Measurements from ENCODE around the gene DDI2.

The DDI2 gene

GRCh38 chr1:15579683-15580047 lies 37.6 kb upstream of the DDI2 start:
- POLR2A ChIA-PET, result interaction anchor here (0.6 kb wide), 1 partner anchor 24 kb away, joined by 3 read pairs; no protein-coding TSS in a partner anchor
- TF ChIP-seq, protein P1, sequence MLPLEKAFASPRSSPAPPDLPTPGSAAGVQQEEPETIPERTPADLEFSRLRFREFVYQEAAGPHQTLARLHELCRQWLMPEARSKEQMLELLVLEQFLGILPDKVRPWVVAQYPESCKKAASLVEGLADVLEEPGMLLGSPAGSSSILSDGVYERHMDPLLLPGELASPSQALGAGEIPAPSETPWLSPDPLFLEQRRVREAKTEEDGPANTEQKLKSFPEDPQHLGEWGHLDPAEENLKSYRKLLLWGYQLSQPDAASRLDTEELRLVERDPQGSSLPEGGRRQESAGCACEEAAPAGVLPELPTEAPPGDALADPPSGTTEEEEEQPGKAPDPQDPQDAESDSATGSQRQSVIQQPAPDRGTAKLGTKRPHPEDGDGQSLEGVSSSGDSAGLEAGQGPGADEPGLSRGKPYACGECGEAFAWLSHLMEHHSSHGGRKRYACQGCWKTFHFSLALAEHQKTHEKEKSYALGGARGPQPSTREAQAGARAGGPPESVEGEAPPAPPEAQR (tag by site-specific recombination; IDR thresholded peaks at IDR 0.05), result no peak
- TF ChIP-seq SP7 (tag by site-specific recombination; IDR thresholded peaks at IDR 0.05) (no peak), ZNF202 (tag by site-specific recombination; IDR thresholded peaks at IDR 0.05; ENCODE audit: borderline replicate concordance) (no peak), ZNF23 (tag by site-specific recombination; IDR thresholded peaks at IDR 0.05; ENCODE audit: borderline replicate concordance) (no peak), ZSCAN30 (tag by site-specific recombination; IDR thresholded peaks at IDR 0.05) (no peak), IKZF3 (tag by site-specific recombination; IDR thresholded peaks at IDR 0.05) (no peak), ZNF175 (tag by site-specific recombination; IDR thresholded peaks at IDR 0.05) (no peak), TSHZ1 (tag by site-specific recombination; IDR thresholded peaks at IDR 0.05; ENCODE audit: borderline replicate concordance) (no peak), ZNF221 (tag by site-specific recombination; IDR thresholded peaks at IDR 0.05; ENCODE audit: borderline replicate concordance) (no peak), ZNF792 (tag by site-specific recombination; IDR thresholded peaks at IDR 0.05) (no peak), ZNF433 (tag by site-specific recombination; IDR thresholded peaks at IDR 0.05; ENCODE audit: low read depth) (no peak), ZNF114 (tag by site-specific recombination; IDR thresholded peaks at IDR 0.05) (no peak)
- TF ChIP-seq, protein P2, sequence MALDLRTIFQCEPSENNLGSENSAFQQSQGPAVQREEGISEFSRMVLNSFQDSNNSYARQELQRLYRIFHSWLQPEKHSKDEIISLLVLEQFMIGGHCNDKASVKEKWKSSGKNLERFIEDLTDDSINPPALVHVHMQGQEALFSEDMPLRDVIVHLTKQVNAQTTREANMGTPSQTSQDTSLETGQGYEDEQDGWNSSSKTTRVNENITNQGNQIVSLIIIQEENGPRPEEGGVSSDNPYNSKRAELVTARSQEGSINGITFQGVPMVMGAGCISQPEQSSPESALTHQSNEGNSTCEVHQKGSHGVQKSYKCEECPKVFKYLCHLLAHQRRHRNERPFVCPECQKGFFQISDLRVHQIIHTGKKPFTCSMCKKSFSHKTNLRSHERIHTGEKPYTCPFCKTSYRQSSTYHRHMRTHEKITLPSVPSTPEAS (tag by site-specific recombination; IDR thresholded peaks at IDR 0.05), result no peak
- no peaks in the 10 kb centered on the region for H3K4me1 ChIP-seq (ENCODE audit: control insufficient read depth, insufficient read depth, low read length)
- CTCF ChIA-PET, result interaction anchor here (1.2 kb wide), 1 partner anchor 43 kb away, joined by 4 read pairs; no protein-coding TSS in a partner anchor
- H3K9me3 ChIP-seq (ENCODE audit: control insufficient read depth, insufficient read depth, low read depth, low read length), result no peaks in the 10 kb centered on the region
- H3K4me3 ChIP-seq (ENCODE audit: low read depth, low read length), result no peak overlapping the region
- H3K27ac ChIP-seq (ENCODE audit: extremely low read depth, low read depth, low read length), result no peak overlapping the region
- H3K36me3 ChIP-seq (ENCODE audit: control insufficient read depth in 2 of 2, insufficient read depth in 1 of 2, low read length in 2 of 2), result peaks cover 0 to 4% of the 10 kb centered on the region in 2 experiments; a peak in 2 of 3 replicates

- H3K27ac ChIP-seq (ENCODE audit: extremely low read depth, low read depth, low read length), result no peak overlapping the region
- H3K4me3 ChIP-seq (ENCODE audit: low read depth, low read length), result no peak overlapping the region
- POLR2A ChIA-PET, result no interaction called here
- no peaks in the 10 kb centered on the region for H3K36me3 ChIP-seq (ENCODE audit: control insufficient read depth in 2 of 2, insufficient read depth in 1 of 2, low read length in 2 of 2)
- CTCF ChIA-PET, result no interaction called here
- no peaks in the 10 kb centered on the region for H3K4me1 ChIP-seq (ENCODE audit: control insufficient read depth, insufficient read depth, low read length)
- no peaks in the 10 kb centered on the region for H3K9me3 ChIP-seq (ENCODE audit: control insufficient read depth, insufficient read depth, low read depth, low read length)
- TF ChIP-seq ZNF223 (tag by site-specific recombination; IDR thresholded peaks at IDR 0.05) (no peak), GLI4 (tag by site-specific recombination; IDR thresholded peaks at IDR 0.05) (no peak), ZNF830 (tag by site-specific recombination; IDR thresholded peaks at IDR 0.05; ENCODE audit: low read depth) (no peak), ZNF518A (tag by site-specific recombination; conservative IDR thresholded peaks at IDR 0.05; ENCODE audit: low read depth) (no peak), RBAK (tag by site-specific recombination; IDR thresholded peaks at IDR 0.05) (no peak), ZNF768 (tag by site-specific recombination; IDR thresholded peaks at IDR 0.05) (no peak), ZNF558 (tag by site-specific recombination; IDR thresholded peaks at IDR 0.05) (no peak), ZNF416 (tag by site-specific recombination; IDR thresholded peaks at IDR 0.05) (no peak), ZNF473 (tag by site-specific recombination; IDR thresholded peaks at IDR 0.05) (no peak), ZNF423 (tag by site-specific recombination; IDR thresholded peaks at IDR 0.05) (no peak), OSR2 (tag by site-specific recombination; IDR thresholded peaks at IDR 0.05) (no peak), ZNF10 (tag by site-specific recombination; IDR thresholded peaks at IDR 0.05) (no peak)
These were observed 34.1 kb upstream of the DDI2 start for GRCh38 chr1:15583016-15583706.
